Naive thymus-derived CD8-positive, alpha-beta T cell (primary cell): ENCODE measurements around the gene MAN1A1. TPM values are rescaled to one million over a fixed set of nuclear protein-coding genes. Genes with fewer than 3 reads are reported as not detected.
"Not testable (repeated sequence)": the region's sequence is repeated elsewhere in the genome, so short reads cannot be mapped to it uniquely, and the experiment has no call there.

ENCODE experiments used
- ATAC-seq, 2 donors: fragments of 150-1000 bp; cut with Tn5 transposase in 1 of 2; sonication (Bioruptor Pico), chemical (Tn5 transposase) in 1 of 2; 1 replicate in 1 of 2; 2 replicates in 1 of 2; pipeline ENCODE4 v1.10.0; 2021; ENCODE audit warnings: mild to moderate bottlenecking in 2 of 2, moderate library complexity in 2 of 2
- POLR2A ChIA-PET: fragments of 350-600 bp; sonication (Branson Sonifier 250); formaldehyde crosslinking; loops from one replicate; lab custom pipeline; 2021; ENCODE audit warnings: antibody characterized with exemption; lab: Charles Lee
- DNase-seq, 10 donors: peaks; one replicate each; pipeline versions ENCODE4 v3.0.0 to v3.0.0-alpha.2; 2020 to 2022
- H3K27ac Mint-ChIP-seq, 10 donors: one replicate each; pipeline ENCODE4 v1.8.0; 2020 to 2022; ENCODE audit warnings: mild to moderate bottlenecking in 10 of 10, mixed read lengths in 10 of 10, moderate library complexity in 4 of 10, inconsistent platforms in 1 of 10
- H3K27me3 Mint-ChIP-seq, 5 donors: one replicate each; pipeline ENCODE4 v1.8.0; 2021 to 2022; ENCODE audit warnings: mixed read lengths in 5 of 5
- H3K36me3 Mint-ChIP-seq, 3 donors: one replicate each; pipeline ENCODE4 v1.8.0; 2020 to 2022; ENCODE audit warnings: mixed read lengths in 3 of 3, mild to moderate bottlenecking in 2 of 3, inconsistent platforms in 1 of 3
- H3K4me1 Mint-ChIP-seq, 4 donors: one replicate each; pipeline ENCODE4 v1.8.0; 2021 to 2022; ENCODE audit warnings: mixed read lengths in 4 of 4
- H3K4me3 Mint-ChIP-seq, 10 donors: one replicate each; pipeline ENCODE4 v1.8.0; 2020 to 2022; ENCODE audit warnings: mild to moderate bottlenecking in 10 of 10, mixed read lengths in 10 of 10, moderate library complexity in 6 of 10, inconsistent platforms in 1 of 10
- H3K9me3 Mint-ChIP-seq, 9 donors: one replicate each; pipeline ENCODE4 v1.8.0; 2020 to 2022; ENCODE audit warnings: mixed read lengths in 9 of 9, mild to moderate bottlenecking in 3 of 9, inconsistent platforms in 1 of 9, moderate library complexity in 1 of 9
- polyA plus RNA-seq, 3 donors: library from polyadenylated mRNA; unstranded; fragments of 300-500 nt; fragmentation: Illumina TruSeq; gene quantifications; one replicate each; pipeline ENCODE4 v1.2.3, GENCODE V29; 2021
- total RNA-seq, 8 experiments: library from RNA in 2 of 8; stranded (reverse) in 2 of 8; gene quantifications; one replicate each; pipeline ENCODE4 v1.2.3 and lab custom pipeline; 2021 to 2026

The MAN1A1 gene
- total and polyA plus RNA-seq, 5 experiments from 2014 or later = 6.1 to 17.9 (median 8.6) TPM

- Mint-ChIP-seq H3K4me3 (no peak overlapping the region), H3K36me3 (no peaks in the 10 kb centered on the region), H3K4me1 (peaks cover 0 to 3% (median 0%) of the 10 kb centered on the region in 4 donors), H3K9me3 (peaks cover 0 to 2% (median 0%) of the 10 kb centered on the region in 9 donors), H3K27me3 (peaks cover under 1 to 15% (median 5%) of the 10 kb centered on the region in 5 donors), H3K27ac (peak overlapping the region in 1 of 10 donors; percentile 5)
- no peak for DNase-seq
- POLR2A ChIA-PET = no interaction called here
- no peak for ATAC-seq
Measured at GRCh38 chr6:119158057-119158848, 191.3 kb downstream of the MAN1A1 start.

GRCh38 chr6:119157506-119157815 lies 192.1 kb downstream of the MAN1A1 start:
- Mint-ChIP-seq H3K27ac (no peak overlapping the region), H3K9me3 (peaks cover 0 to 2% (median 0%) of the 10 kb centered on the region in 9 donors), H3K27me3 (peaks cover 0 to 15% (median 5%) of the 10 kb centered on the region in 5 donors), H3K36me3 (no peaks in the 10 kb centered on the region), H3K4me3 (no peak overlapping the region), H3K4me1 (peaks cover 0 to 3% (median 0%) of the 10 kb centered on the region in 4 donors)
- ATAC-seq (no peak), DNase-seq (no peak)
- POLR2A ChIA-PET = no interaction called here

GRCh38 chr6:119156757-119157505 lies 192.6 kb downstream of the MAN1A1 start:
- H3K4me3 Mint-ChIP-seq = no peak overlapping the region
- POLR2A ChIA-PET = no interaction called here
- H3K36me3 Mint-ChIP-seq = no peaks in the 10 kb centered on the region
- H3K4me1 Mint-ChIP-seq = peaks cover 0 to 3% (median 0%) of the 10 kb centered on the region in 4 donors
- H3K27me3 Mint-ChIP-seq = peaks cover 0 to 11% (median 5%) of the 10 kb centered on the region in 5 donors
- DNase-seq (no peak), ATAC-seq (no peak)
- H3K27ac Mint-ChIP-seq = no peak overlapping the region
- peaks cover 0 to 2% (median 0%) of the 10 kb centered on the region in 9 donors for H3K9me3 Mint-ChIP-seq

- H3K4me3 Mint-ChIP-seq, POLR2A ChIA-PET, DNase-seq, H3K36me3 Mint-ChIP-seq, H3K27ac Mint-ChIP-seq, H3K4me1 Mint-ChIP-seq, H3K9me3 Mint-ChIP-seq, ATAC-seq: not testable (repeated sequence)
- peaks cover 0 to 11% (median 5%) of the 10 kb centered on the region in 5 donors for H3K27me3 Mint-ChIP-seq
Measured at GRCh38 chr6:119156082-119156481, 193.5 kb downstream of the MAN1A1 start.

GRCh38 chr6:119152187-119152586 lies 197.4 kb downstream of the MAN1A1 start:
- Mint-ChIP-seq H3K9me3 (no peaks in the 10 kb centered on the region), H3K36me3 (no peaks in the 10 kb centered on the region), H3K4me3 (no peak overlapping the region), H3K27me3 (peaks cover 0 to 9% (median 3%) of the 10 kb centered on the region in 5 donors), H3K4me1 (peaks cover 0 to 8% (median 2%) of the 10 kb centered on the region in 4 donors), H3K27ac (no peak overlapping the region)
- POLR2A ChIA-PET = no interaction called here
- no peak for ATAC-seq
- DNase-seq = no peak

- DNase-seq = no peak
- POLR2A ChIA-PET = no interaction called here
- H3K4me3 Mint-ChIP-seq = no peak overlapping the region
- H3K4me1 Mint-ChIP-seq = peaks cover 0 to 19% (median 5%) of the 10 kb centered on the region in 4 donors
- ATAC-seq = no peak
- H3K36me3 Mint-ChIP-seq = no peaks in the 10 kb centered on the region
- no peaks in the 10 kb centered on the region for H3K9me3 Mint-ChIP-seq
- H3K27ac Mint-ChIP-seq = no peak overlapping the region
- peaks cover 0 to 5% (median 1%) of the 10 kb centered on the region in 5 donors for H3K27me3 Mint-ChIP-seq
Measured at GRCh38 chr6:119148825-119149525, 200.6 kb downstream of the MAN1A1 start.

GRCh38 chr6:119148098-119148824 lies 201.3 kb downstream of the MAN1A1 start:
- Mint-ChIP-seq H3K4me1 (peaks cover 0 to 19% (median 5%) of the 10 kb centered on the region in 4 donors), H3K27ac (peak overlapping the region in 1 of 10 donors; percentile 14), H3K36me3 (no peaks in the 10 kb centered on the region), H3K4me3 (no peak overlapping the region), H3K27me3 (peaks cover 0 to 3% (median 0%) of the 10 kb centered on the region in 5 donors), H3K9me3 (no peaks in the 10 kb centered on the region)
- DNase-seq (peak in 2 of 10 donors; percentile 7 to 17), ATAC-seq (no peak)
- POLR2A ChIA-PET = no interaction called here

GRCh38 chr6:119147101-119148053 lies 202.2 kb downstream of the MAN1A1 start:
- POLR2A ChIA-PET = interaction anchor here (0.7 kb wide), 1 partner anchor 41 kb away, joined by 3 read pairs; no protein-coding TSS in a partner anchor
- H3K4me3 Mint-ChIP-seq = no peak overlapping the region
- H3K36me3 Mint-ChIP-seq = no peaks in the 10 kb centered on the region
- H3K27ac Mint-ChIP-seq = peak overlapping the region in 3 of 10 donors; percentile 6 to 69 (median 23)
- peaks cover 0 to 3% (median 0%) of the 10 kb centered on the region in 5 donors for H3K27me3 Mint-ChIP-seq
- H3K9me3 Mint-ChIP-seq = no peaks in the 10 kb centered on the region
- DNase-seq (no peak), ATAC-seq (no peak)
- peaks cover 0 to 19% (median 5%) of the 10 kb centered on the region in 4 donors for H3K4me1 Mint-ChIP-seq

- ATAC-seq (no peak), DNase-seq (no peak)
- Mint-ChIP-seq H3K36me3 (no peaks in the 10 kb centered on the region), H3K4me1 (peaks cover 0 to 19% (median 5%) of the 10 kb centered on the region in 4 donors), H3K27me3 (peaks cover 0 to 2% (median 0%) of the 10 kb centered on the region in 5 donors), H3K27ac (peak overlapping the region in 1 of 10 donors; percentile 50), H3K9me3 (no peaks in the 10 kb centered on the region), H3K4me3 (no peak overlapping the region)
- POLR2A ChIA-PET = no interaction called here
Measured at GRCh38 chr6:119145111-119145510, 204.4 kb downstream of the MAN1A1 start.

- H3K27ac Mint-ChIP-seq = no peak overlapping the region
- H3K9me3 Mint-ChIP-seq = no peaks in the 10 kb centered on the region
- no peaks in the 10 kb centered on the region for H3K36me3 Mint-ChIP-seq
- no peaks in the 10 kb centered on the region for H3K27me3 Mint-ChIP-seq
- no peak for ATAC-seq
- POLR2A ChIA-PET = no interaction called here
- no peak for DNase-seq
- H3K4me3 Mint-ChIP-seq = no peak overlapping the region
- peaks cover 0 to 21% (median 3%) of the 10 kb centered on the region in 4 donors for H3K4me1 Mint-ChIP-seq
Measured at GRCh38 chr6:119142637-119143036, 206.9 kb downstream of the MAN1A1 start.

GRCh38 chr6:119142041-119142440 lies 207.5 kb downstream of the MAN1A1 start:
- ATAC-seq (no peak), DNase-seq (no peak)
- H3K4me1 Mint-ChIP-seq = peaks cover 0 to 17% (median 3%) of the 10 kb centered on the region in 4 donors
- no peak overlapping the region for H3K4me3 Mint-ChIP-seq
- H3K27me3 Mint-ChIP-seq = no peaks in the 10 kb centered on the region
- H3K27ac Mint-ChIP-seq = no peak overlapping the region
- no peaks in the 10 kb centered on the region for H3K36me3 Mint-ChIP-seq
- no peaks in the 10 kb centered on the region for H3K9me3 Mint-ChIP-seq
- POLR2A ChIA-PET = no interaction called here
